GM23338 (cell line): Measurements from ENCODE around the gene CCDC39. TPM values are rescaled to one million over a fixed set of nuclear protein-coding genes. Genes with fewer than 3 reads are reported as not detected.

Experiments used
- ATAC-seq: fragments of 200-7000 bp; cut with Tn5 transposase; 3 replicates; pipeline ENCODE4 v1.9.1; 2020
- DNase-seq: peaks from one replicate; pipeline ENCODE4 v3.0.0-alpha.2; 2015; ENCODE audit warnings: low spot score
- H2AFZ ChIP-seq: fragments of 200-600 bp; sonication (generic); 2 replicates; pipeline ENCODE4 v1.8.0; 2016; ENCODE audit warnings: antibody characterized with exemption, mild to moderate bottlenecking, moderate library complexity
- H3F3A ChIP-seq: fragments of 200-600 bp; sonication (generic); replicated peaks from 2 replicates; pipeline ENCODE4 v1.8.0; 2017; ENCODE audit warnings: antibody characterized with exemption, mixed run types, low read depth
- H3K27ac ChIP-seq: fragments of 200-600 bp; sonication (generic); 2 replicates; pipeline ENCODE4 v1.6.1; 2016; ENCODE audit warnings: low read depth
- H3K27me3 ChIP-seq: fragments of 200-600 bp; sonication (generic); 2 replicates; pipeline ENCODE4 v1.8.0; 2016; ENCODE audit warnings: mild to moderate bottlenecking, mixed run types, moderate library complexity; ENCODE audit not compliant: insufficient read depth
- H3K36me3 ChIP-seq: fragments of 200-600 bp; sonication (generic); 2 replicates; pipeline ENCODE4 v1.8.0; 2016; ENCODE audit warnings: mild to moderate bottlenecking; ENCODE audit not compliant: insufficient read depth
- H3K4me1 ChIP-seq: fragments of 200-600 bp; sonication (generic); 2 replicates; pipeline ENCODE4 v1.8.0; 2016; ENCODE audit warnings: mild to moderate bottlenecking, moderate library complexity; ENCODE audit not compliant: insufficient read depth
- H3K4me2 ChIP-seq: fragments of 200-600 bp; sonication (generic); 2 replicates; pipeline ENCODE4 v1.7.1; 2017; ENCODE audit warnings: mixed run types
- H3K4me3 ChIP-seq: fragments of 200-600 bp; sonication (generic); 2 replicates; pipeline ENCODE4 v1.6.1; 2016; ENCODE audit warnings: mixed run types
- H3K79me2 ChIP-seq: fragments of 200-600 bp; sonication (generic); replicated peaks from 2 replicates; pipeline ENCODE4 v1.8.0; 2017; ENCODE audit warnings: mild to moderate bottlenecking; ENCODE audit not compliant: insufficient read depth
- H3K9me2 ChIP-seq: fragments of 200-600 bp; sonication (generic); 2 replicates; pipeline ENCODE4 v1.8.0; 2017; ENCODE audit not compliant: insufficient read depth
- H4K20me1 ChIP-seq: fragments of 200-600 bp; sonication (generic); replicated peaks from 2 replicates; pipeline ENCODE4 v1.8.0; 2017; ENCODE audit warnings: mild to moderate bottlenecking; ENCODE audit not compliant: insufficient read depth
- H3K27ac Mint-ChIP-seq: 2 replicates; pipeline ENCODE4 v1.8.0; 2020; ENCODE audit warnings: inconsistent platforms, mild to moderate bottlenecking, moderate library complexity, mixed read lengths
- H3K27me3 Mint-ChIP-seq: 3 replicates; pipeline ENCODE4 v1.8.0; 2022; ENCODE audit warnings: low read depth, mild to moderate bottlenecking, moderate library complexity, mixed read lengths, inconsistent platforms; ENCODE audit not compliant: insufficient read depth, poor library complexity
- H3K36me3 Mint-ChIP-seq: 3 replicates; pipeline ENCODE4 v1.8.0; 2021; ENCODE audit warnings: low read depth, mild to moderate bottlenecking, inconsistent platforms, moderate library complexity, mixed read lengths
- H3K4me1 Mint-ChIP-seq: 3 replicates; pipeline ENCODE4 v1.8.0; 2020; ENCODE audit warnings: mild to moderate bottlenecking, inconsistent platforms, mixed read lengths
- H3K4me3 Mint-ChIP-seq: 3 replicates; pipeline ENCODE4 v1.8.0; 2021; ENCODE audit warnings: moderate library complexity, mild to moderate bottlenecking, inconsistent platforms, mixed read lengths
- H3K9me3 Mint-ChIP-seq: 3 replicates; pipeline ENCODE4 v1.8.0; 2020; ENCODE audit warnings: moderate library complexity, mild to moderate bottlenecking, inconsistent platforms, mixed read lengths
- CREB1 ChIP-seq: fragments of 250-450 bp; sonication (Bioruptor Pico); IDR thresholded peaks from 2 replicates; pipeline ENCODE4 v1.5.0; 2020; ENCODE audit warnings: low read depth, mild to moderate bottlenecking, moderate library complexity
- EZH2 ChIP-seq: fragments of 200-600 bp; sonication (generic); IDR thresholded peaks from one replicate; pipeline ENCODE4 v1.8.0; 2017; ENCODE audit warnings: antibody characterized with exemption, mild to moderate bottlenecking, low read depth; ENCODE audit not compliant: unreplicated experiment
- EZH2phosphoT487 ChIP-seq: fragments of 200-600 bp; sonication (generic); IDR thresholded peaks from one replicate; pipeline ENCODE4 v1.8.1; 2018; ENCODE audit warnings: antibody characterized with exemption; ENCODE audit not compliant: unreplicated experiment
- JUNB ChIP-seq: IDR thresholded peaks from one replicate; pipeline ENCODE4 v1.6.1; 2016; ENCODE audit warnings: antibody characterized with exemption; ENCODE audit not compliant: unreplicated experiment
- NANOG ChIP-seq: IDR thresholded peaks from 2 replicates; pipeline ENCODE4 v1.6.1; 2016; ENCODE audit warnings: antibody characterized with exemption, borderline replicate concordance
- ZNF114 ChIP-seq: fragments of 250-450 bp; sonication (Bioruptor Pico); IDR thresholded peaks from 2 replicates; pipeline ENCODE4 v1.5.0; 2020; ENCODE audit warnings: mild to moderate bottlenecking, moderate library complexity
- ZNF331 ChIP-seq: fragments of 250-450 bp; sonication (Bioruptor Pico); IDR thresholded peaks from 2 replicates; pipeline ENCODE4 v1.5.0; 2020; ENCODE audit warnings: low read depth, mild to moderate bottlenecking, moderate library complexity
- polyA plus RNA-seq: library from polyadenylated mRNA; unstranded; fragments of >200 nt; fragmentation: Nextera tagmentation; extraction: Ambion mirVana; gene quantifications from 2 replicates; pipeline ENCODE4 v1.2.1, GENCODE V29; 2016
- total RNA-seq: library from RNA; depleted of rRNA; stranded (reverse); fragments of >200 nt; shearing (Covaris generic); gene quantifications from 2 replicates; pipeline ENCODE4 v1.2.3, GENCODE V29; 2014
- TF ChIP-seq, protein P1 (sequence below): fragments of 250-450 bp; sonication (Bioruptor Pico); IDR thresholded peaks from 2 replicates; pipeline ENCODE4 v1.5.0; 2020; ENCODE audit warnings: mild to moderate bottlenecking, moderate library complexity
- TF ChIP-seq, protein P2 (sequence below), 2 experiments: fragments of 200-600 bp in 1 of 2; sonication (generic) in 1 of 2; conservative IDR thresholded peaks; 2 replicates each; pipeline versions ENCODE4 v1.5.1 to v1.6.1; 2016 to 2017; ENCODE audit warnings: antibody characterized with exemption in 2 of 2, low read depth in 2 of 2, mild to moderate bottlenecking in 2 of 2, moderate library complexity in 1 of 2
- TF ChIP-seq, protein P3 (sequence below): IDR thresholded peaks from one replicate; pipeline ENCODE4 v1.6.1; 2018; ENCODE audit warnings: antibody characterized with exemption; ENCODE audit not compliant: unreplicated experiment

Gene CCDC39
- total and polyA plus RNA-seq, 2 experiments from 2014 or later, result 0.52 to 2.6 TPM

DNA sequence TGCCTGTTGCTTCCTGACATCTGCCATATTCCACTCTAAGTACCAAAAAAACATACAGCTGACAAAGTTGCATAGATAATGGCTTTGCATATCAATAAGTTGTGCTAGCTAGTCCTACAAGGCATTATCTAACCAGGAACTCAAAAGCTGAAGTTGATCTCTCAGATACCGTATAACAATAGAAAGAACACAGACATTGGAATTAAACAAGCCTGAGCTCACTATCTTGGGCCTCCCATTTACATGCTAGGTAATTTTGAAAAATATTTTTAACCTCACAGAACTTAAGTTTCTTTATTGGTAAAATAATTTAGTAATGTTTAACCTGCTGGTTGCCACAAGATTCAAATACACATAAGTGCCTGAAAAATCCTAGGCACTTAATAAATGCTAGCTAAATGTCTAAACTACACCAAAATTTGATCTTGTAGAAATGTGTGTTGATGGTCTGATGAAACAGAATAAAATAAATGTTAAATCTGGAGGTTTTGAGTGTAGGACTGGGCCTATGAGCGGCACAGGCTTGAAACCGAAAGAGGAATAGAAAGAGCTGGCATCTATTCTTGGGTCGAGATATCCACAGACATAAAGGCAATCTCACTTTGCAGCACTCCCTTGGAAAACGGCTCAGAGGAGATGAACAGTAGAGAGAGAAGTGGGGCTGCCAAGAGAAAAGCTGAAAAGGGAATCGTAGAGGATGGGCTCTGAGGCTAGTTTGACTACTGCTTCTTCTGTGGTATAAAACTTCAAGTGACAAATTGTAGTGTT, 107.3 kb downstream of the CCDC39 start:
- Histone ChIP-seq H3K36me3 (no peaks in the 10 kb centered on the region), H3K4me1 (peaks cover 9% of the 10 kb centered on the region), H2AFZ (no peak overlapping the region; the same call in 1 of the 2 replicates), H3K79me2 (no peaks in the 10 kb centered on the region), H3K4me3 (no peak overlapping the region), H4K20me1 (no peaks in the 10 kb centered on the region), H3K27ac (no peak overlapping the region), H3K27me3 (no peaks in the 10 kb centered on the region), H3K4me2 (no peak overlapping the region), H3K9me2 (no peaks in the 10 kb centered on the region), H3F3A (no peaks in the 10 kb centered on the region)
- H3K4me1 Mint-ChIP-seq, result peaks cover 9% of the 10 kb centered on the region
- DNase-seq, result no peak
- no peak for TF ChIP-seq JUNB
- TF ChIP-seq ZNF331 (CRISPR knock-in tag), result no peak
- no peak for TF ChIP-seq EZH2
- no peak for TF ChIP-seq ZNF114 (CRISPR knock-in tag)
- TF ChIP-seq NANOG, result no peak
- no peak for TF ChIP-seq CREB1 (CRISPR knock-in tag)
- H3K36me3 Mint-ChIP-seq, result no peaks in the 10 kb centered on the region
- H3K4me3 Mint-ChIP-seq, result no peak overlapping the region
- no peak overlapping the region for H3K27ac Mint-ChIP-seq
- H3K27me3 Mint-ChIP-seq, result peaks cover 2% of the 10 kb centered on the region
- H3K9me3 Mint-ChIP-seq, result no peaks in the 10 kb centered on the region
- no peak for ATAC-seq

DNA sequence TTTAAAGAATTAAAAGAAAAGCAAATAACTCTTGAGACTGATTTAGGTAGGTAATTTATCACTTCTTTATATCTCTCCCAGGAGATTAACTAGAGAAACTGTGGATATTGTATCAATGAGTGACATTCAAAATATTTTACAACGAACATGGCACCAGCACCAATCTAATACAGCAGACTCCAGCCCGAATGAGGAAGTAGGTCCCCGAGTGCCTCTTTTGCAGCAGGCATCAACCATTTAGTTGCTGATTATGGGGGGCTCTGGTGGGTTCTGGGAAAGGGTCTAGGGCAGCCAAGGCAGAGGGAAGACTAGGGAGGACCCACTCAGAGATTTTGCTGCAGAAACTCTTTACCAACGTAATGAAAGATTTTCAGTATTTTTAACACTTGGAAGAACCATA, 109.1 kb downstream of the CCDC39 start:
- Histone ChIP-seq H4K20me1 (no peaks in the 10 kb centered on the region), H3F3A (no peaks in the 10 kb centered on the region), H3K4me3 (no peak overlapping the region), H3K27me3 (no peaks in the 10 kb centered on the region), H3K79me2 (no peaks in the 10 kb centered on the region), H3K36me3 (no peaks in the 10 kb centered on the region), H3K4me1 (peaks cover 9% of the 10 kb centered on the region), H3K4me2 (no peak overlapping the region), H3K9me2 (no peaks in the 10 kb centered on the region), H2AFZ (no peak overlapping the region), H3K27ac (no peak overlapping the region)
- Mint-ChIP-seq H3K4me3 (no peak overlapping the region), H3K27ac (no peak overlapping the region), H3K4me1 (peaks cover 9% of the 10 kb centered on the region), H3K36me3 (no peaks in the 10 kb centered on the region), H3K9me3 (no peaks in the 10 kb centered on the region), H3K27me3 (peaks cover 2% of the 10 kb centered on the region)
- DNase-seq, result no peak
- ATAC-seq, result no peak
- TF ChIP-seq EZH2phosphoT487, result no peak
- no peak for TF ChIP-seq ZNF331 (CRISPR knock-in tag)
- TF ChIP-seq, protein P1, sequence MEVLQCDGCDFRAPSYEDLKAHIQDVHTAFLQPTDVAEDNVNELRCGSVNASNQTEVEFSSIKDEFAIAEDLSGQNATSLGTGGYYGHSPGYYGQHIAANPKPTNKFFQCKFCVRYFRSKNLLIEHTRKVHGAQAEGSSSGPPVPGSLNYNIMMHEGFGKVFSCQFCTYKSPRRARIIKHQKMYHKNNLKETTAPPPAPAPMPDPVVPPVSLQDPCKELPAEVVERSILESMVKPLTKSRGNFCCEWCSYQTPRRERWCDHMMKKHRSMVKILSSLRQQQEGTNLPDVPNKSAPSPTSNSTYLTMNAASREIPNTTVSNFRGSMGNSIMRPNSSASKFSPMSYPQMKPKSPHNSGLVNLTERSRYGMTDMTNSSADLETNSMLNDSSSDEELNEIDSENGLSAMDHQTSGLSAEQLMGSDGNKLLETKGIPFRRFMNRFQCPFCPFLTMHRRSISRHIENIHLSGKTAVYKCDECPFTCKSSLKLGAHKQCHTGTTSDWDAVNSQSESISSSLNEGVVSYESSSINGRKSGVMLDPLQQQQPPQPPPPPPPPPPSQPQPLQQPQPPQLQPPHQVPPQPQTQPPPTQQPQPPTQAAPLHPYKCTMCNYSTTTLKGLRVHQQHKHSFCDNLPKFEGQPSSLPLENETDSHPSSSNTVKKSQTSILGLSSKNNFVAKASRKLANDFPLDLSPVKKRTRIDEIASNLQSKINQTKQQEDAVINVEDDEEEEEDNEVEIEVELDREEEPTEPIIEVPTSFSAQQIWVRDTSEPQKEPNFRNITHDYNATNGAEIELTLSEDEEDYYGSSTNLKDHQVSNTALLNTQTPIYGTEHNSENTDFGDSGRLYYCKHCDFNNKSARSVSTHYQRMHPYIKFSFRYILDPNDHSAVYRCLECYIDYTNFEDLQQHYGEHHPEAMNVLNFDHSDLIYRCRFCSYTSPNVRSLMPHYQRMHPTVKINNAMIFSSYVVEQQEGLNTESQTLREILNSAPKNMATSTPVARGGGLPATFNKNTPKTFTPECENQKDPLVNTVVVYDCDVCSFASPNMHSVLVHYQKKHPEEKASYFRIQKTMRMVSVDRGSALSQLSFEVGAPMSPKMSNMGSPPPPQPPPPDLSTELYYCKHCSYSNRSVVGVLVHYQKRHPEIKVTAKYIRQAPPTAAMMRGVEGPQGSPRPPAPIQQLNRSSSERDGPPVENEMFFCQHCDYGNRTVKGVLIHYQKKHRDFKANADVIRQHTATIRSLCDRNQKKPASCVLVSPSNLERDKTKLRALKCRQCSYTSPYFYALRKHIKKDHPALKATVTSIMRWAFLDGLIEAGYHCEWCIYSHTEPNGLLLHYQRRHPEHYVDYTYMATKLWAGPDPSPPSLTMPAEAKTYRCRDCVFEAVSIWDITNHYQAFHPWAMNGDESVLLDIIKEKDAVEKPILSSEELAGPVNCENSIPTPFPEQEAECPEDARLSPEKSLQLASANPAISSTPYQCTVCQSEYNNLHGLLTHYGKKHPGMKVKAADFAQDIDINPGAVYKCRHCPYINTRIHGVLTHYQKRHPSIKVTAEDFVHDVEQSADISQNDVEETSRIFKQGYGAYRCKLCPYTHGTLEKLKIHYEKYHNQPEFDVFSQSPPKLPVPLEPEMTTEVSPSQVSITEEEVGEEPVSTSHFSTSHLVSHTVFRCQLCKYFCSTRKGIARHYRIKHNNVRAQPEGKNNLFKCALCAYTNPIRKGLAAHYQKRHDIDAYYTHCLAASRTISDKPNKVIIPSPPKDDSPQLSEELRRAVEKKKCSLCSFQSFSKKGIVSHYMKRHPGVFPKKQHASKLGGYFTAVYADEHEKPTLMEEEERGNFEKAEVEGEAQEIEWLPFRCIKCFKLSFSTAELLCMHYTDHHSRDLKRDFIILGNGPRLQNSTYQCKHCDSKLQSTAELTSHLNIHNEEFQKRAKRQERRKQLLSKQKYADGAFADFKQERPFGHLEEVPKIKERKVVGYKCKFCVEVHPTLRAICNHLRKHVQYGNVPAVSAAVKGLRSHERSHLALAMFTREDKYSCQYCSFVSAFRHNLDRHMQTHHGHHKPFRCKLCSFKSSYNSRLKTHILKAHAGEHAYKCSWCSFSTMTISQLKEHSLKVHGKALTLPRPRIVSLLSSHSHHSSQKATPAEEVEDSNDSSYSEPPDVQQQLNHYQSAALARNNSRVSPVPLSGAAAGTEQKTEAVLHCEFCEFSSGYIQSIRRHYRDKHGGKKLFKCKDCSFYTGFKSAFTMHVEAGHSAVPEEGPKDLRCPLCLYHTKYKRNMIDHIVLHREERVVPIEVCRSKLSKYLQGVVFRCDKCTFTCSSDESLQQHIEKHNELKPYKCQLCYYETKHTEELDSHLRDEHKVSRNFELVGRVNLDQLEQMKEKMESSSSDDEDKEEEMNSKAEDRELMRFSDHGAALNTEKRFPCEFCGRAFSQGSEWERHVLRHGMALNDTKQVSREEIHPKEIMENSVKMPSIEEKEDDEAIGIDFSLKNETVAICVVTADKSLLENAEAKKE, result no peak
- no peak for TF ChIP-seq ZNF114 (CRISPR knock-in tag)
- TF ChIP-seq, protein P2, sequence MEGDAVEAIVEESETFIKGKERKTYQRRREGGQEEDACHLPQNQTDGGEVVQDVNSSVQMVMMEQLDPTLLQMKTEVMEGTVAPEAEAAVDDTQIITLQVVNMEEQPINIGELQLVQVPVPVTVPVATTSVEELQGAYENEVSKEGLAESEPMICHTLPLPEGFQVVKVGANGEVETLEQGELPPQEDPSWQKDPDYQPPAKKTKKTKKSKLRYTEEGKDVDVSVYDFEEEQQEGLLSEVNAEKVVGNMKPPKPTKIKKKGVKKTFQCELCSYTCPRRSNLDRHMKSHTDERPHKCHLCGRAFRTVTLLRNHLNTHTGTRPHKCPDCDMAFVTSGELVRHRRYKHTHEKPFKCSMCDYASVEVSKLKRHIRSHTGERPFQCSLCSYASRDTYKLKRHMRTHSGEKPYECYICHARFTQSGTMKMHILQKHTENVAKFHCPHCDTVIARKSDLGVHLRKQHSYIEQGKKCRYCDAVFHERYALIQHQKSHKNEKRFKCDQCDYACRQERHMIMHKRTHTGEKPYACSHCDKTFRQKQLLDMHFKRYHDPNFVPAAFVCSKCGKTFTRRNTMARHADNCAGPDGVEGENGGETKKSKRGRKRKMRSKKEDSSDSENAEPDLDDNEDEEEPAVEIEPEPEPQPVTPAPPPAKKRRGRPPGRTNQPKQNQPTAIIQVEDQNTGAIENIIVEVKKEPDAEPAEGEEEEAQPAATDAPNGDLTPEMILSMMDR (conservative IDR thresholded peaks at IDR 0.05; ENCODE audit: low read depth in 2 of 2), result no peak
- TF ChIP-seq, protein P3, sequence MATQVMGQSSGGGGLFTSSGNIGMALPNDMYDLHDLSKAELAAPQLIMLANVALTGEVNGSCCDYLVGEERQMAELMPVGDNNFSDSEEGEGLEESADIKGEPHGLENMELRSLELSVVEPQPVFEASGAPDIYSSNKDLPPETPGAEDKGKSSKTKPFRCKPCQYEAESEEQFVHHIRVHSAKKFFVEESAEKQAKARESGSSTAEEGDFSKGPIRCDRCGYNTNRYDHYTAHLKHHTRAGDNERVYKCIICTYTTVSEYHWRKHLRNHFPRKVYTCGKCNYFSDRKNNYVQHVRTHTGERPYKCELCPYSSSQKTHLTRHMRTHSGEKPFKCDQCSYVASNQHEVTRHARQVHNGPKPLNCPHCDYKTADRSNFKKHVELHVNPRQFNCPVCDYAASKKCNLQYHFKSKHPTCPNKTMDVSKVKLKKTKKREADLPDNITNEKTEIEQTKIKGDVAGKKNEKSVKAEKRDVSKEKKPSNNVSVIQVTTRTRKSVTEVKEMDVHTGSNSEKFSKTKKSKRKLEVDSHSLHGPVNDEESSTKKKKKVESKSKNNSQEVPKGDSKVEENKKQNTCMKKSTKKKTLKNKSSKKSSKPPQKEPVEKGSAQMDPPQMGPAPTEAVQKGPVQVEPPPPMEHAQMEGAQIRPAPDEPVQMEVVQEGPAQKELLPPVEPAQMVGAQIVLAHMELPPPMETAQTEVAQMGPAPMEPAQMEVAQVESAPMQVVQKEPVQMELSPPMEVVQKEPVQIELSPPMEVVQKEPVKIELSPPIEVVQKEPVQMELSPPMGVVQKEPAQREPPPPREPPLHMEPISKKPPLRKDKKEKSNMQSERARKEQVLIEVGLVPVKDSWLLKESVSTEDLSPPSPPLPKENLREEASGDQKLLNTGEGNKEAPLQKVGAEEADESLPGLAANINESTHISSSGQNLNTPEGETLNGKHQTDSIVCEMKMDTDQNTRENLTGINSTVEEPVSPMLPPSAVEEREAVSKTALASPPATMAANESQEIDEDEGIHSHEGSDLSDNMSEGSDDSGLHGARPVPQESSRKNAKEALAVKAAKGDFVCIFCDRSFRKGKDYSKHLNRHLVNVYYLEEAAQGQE, result no peak
